HG03139 (cell line): ENCODE results near the gene SPECC1.

ENCODE experiments used
- ATAC-seq: cut with Tn5 transposase; IDR thresholded peaks from one replicate; pipeline ENCODE4 v1.9.1; 2021; ENCODE audit not compliant: unreplicated experiment

The SPECC1 gene

DNA sequence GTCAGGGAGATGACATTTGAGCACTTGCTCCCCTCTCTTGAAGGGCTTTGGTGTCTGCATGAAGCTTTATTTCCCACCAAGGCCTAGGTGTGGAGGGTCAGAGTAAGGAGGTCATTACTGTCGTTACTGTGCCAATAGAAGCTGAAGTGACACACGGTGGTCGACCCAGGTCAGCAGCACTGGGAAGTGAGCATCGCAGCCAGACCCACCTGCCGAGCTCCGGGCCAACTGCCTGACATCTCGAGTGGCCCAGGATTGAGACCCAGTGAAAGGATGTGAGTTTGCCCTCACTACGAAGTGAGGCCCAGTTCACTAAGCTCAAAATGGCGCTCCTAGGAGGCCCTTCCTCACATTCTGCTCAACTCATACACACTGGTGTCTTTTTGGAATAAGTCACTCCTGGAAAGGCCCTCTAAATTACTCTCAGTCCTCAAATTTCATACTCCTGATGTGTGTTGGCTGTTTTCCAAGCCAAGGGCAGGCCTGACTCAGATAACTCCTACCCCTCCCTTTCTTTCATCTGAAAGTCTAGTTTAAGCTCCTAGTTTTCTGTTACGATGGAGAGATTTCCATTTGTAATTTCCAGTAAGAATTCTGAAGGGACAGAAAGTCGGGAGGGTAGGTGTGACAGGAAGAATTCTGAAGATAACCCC is 257.8 kb downstream of the SPECC1 start:
- no peak for ATAC-seq

DNA sequence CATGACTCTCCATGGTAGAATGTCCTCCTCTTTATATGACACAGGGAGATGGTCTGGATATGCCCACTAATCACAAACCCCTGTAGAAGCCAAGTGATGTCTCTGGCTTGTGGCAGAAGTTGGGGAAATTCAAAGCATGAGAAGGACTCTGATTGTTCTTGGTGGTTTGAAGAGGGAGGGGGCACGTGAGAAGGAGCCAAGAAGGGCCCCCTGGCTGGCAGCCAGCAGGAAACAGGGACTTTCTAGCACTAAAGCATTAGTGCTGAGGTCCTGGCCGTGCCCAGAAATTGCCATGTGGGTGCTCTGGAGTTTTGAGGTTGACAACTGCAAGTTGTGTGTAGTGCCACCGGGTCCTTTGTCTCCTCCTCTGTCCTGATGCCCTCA is 258.3 kb downstream of the SPECC1 start:
- no peak for ATAC-seq

- ATAC-seq: no peak
Observed at GRCh38 chr17:20270369-20270768, 261.2 kb downstream of the SPECC1 start.

GRCh38 chr17:20271011-20271610 is 262.0 kb downstream of the SPECC1 start:
- ATAC-seq: no peak

DNA sequence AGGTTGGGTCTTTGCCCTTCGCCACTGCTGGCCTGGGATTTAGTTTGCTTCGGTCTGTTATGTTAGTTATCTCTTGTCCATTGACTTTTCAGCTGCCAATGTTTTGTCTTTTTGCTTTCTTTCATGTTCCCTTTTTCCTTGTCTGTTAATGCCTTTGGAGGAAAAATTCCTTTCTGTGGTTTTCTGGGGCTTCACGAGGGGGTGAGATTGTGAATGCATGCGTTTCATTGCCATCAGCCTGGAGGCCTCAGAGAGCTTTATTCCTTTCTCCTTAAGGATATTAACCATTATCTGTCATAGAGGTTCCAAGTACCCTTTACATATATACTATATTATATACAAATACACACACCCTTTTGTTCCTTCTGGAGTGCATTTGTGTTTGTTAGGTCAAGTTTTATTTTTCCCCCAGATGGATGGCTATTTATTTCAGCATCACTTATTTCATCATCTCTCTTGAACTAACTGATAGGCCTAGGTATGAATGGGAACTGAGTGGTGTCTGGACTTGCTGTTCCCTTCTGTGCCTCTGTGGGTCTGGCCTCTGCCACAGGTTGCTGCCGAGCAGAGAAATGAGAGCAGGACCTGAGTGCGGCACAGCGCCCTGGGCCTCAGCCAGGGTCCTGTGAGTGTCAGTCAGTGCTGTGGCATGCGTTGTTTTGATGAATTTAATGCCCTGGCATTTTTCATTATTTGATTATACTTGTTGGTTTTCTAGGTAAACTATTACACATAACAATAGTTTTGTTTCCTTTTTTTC is 264.8 kb downstream of the SPECC1 start:
- no peak for ATAC-seq

DNA sequence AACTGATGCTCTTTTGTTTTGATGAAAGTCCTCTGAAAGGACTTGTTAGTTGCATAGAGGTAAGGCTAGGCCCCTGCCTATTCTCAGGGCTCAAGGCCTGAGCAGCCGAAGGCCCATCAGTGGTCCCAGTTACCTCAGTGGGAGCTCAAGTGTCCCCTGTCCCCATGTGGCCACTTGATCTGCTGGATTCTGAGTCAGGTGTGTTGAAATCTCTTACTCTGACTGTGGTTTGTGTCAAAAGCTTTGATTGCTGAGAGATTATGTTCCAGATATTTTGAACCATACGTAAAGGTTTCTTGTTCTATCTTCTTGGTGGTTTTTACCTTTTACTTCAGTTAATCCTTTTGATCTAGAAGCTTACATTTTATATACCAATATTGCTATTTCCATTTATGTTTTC is 266.5 kb downstream of the SPECC1 start:
- no peak for ATAC-seq

DNA sequence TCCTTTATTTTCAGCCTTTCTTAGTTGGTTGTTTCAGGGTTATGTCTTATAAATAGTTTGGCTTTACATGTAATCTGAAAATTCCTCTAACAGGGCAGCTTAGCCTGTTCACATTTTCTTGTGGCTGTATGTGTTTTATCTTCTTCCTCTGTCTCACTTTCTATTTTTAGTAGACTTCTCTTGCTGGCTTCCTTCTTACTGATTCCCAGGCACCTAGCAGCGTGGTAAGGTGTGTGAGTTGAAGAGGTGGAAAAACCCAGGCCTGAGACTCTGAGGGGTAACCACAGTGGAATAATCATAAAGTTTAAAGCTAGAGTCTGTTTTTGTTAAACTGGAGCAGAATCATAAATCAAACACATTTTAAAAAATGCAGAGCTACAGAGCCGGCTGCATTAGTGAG is 267.3 kb downstream of the SPECC1 start:
- ATAC-seq: no peak

GRCh38 chr17:20278805-20279204 is 269.6 kb downstream of the SPECC1 start:
- no peak for ATAC-seq

DNA sequence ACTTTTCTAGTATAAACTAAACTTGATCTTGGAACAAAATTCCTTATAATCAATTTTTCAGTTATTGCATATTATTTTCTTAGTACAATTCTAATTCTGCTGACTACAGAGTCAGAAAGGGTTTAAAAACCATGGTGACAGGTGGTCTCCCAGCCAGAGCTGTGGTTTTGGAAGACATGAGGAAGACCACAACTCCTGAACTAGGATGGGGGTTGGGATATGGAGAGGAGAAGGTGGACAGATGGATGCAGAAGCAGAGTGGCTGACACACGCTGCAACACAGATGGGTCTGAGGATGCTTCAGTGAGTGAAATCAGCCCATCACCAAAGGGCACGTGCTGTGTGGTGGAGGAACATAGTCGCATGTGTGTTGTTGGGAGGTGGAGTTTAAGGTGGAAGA is 270.5 kb downstream of the SPECC1 start:
- no peak for ATAC-seq

GRCh38 chr17:20280051-20280450 is 270.9 kb downstream of the SPECC1 start:
- no peak for ATAC-seq

DNA sequence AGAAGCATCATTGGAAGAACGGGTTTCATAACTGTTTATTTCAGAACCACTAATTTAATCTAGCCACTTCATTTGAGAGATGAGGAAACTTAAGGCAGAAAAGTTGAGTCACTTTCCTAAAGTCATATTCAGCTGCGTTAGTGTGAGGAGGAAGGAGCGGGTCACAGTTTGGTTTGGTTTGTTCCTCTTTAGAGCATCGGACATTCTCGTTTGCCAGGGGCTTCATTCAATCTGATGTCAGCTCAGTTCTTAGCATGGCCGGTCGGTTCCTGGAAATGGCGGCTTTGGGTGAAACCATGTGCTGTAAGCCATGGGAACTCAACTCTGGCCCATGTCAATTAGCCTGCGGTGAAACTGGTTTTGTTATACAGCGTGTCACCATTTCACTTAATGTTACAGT is 271.7 kb downstream of the SPECC1 start:
- ATAC-seq: no peak

DNA sequence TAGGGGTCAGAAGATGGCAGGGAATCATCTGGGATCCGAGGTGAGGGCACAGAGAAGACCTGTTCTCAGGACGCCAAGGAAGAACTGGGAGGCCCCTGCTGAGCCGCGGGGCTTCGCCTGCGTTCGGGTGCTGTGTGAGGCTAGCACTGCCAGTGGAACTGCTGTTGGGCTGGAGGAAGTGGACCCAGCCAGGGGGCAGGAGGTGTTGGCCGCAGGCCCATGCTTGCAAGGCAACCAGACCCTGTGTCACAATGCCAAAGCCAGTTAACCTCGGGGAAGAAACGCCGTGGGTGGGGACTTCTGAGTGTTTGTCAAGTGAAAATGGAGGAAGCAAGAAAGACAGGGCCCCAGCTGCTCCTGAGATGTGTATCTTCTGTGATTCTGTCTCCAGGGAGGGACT is 272.7 kb downstream of the SPECC1 start:
- ATAC-seq: no peak

- no peak for ATAC-seq
Observed at GRCh38 chr17:20282526-20283308, 273.6 kb downstream of the SPECC1 start.

GRCh38 chr17:20284022-20284421 is 274.9 kb downstream of the SPECC1 start:
- no peak for ATAC-seq

DNA sequence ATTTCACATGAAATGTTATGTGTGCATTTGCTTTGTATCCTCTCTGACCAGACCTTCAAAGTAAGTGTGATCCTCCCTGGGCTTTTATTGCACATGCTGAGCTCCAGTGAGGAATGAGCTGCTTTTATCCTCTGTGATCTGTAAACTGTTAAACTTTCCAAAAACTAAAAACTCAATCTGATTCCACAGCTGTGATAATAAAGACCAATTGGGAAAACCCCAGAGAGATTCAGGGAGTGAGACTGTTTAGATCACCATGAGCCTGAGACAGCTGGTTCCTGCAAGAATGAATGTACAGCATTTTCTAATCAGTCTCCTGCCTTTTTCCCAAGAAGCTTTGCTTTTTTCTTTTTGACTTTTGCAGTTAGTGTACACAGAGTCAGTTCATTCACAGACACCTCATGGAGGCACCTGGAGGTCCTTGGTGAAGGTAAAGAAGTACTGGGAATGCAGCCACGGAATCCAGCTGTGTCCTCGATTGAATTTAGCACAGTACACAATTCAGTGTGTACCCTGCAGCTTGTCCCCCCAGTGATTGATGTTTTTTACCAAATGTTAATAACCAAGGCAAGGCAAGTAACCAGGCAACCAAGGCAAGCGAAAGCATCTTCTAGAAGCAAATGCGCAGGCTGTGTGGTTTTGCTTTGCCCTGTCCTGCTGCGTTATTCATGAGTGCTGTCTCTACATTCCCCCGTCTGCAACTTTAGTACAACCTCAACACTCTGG is 275.6 kb downstream of the SPECC1 start:
- no peak for ATAC-seq

DNA sequence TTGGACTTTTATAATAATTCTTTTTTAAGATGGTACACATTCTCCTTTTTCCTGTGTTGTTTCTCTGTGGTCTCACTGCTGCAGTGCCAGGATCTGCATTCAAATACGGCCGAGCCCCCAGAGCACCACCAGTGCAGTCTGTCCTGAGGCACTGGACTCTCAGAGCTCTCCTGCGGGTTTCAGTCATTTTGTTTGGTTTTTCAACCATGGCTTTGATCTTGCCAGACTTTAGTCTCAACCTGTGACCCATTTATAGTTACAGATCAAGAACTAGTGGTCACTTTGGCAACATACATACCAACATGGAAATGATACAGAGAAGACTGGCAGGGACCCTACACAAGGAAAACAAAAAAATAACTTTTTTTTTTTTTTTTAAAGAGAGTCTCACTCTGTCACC is 280.8 kb downstream of the SPECC1 start:
- no peak for ATAC-seq

- ATAC-seq: no peak
Observed at GRCh38 chr17:20291853-20292252, 282.7 kb downstream of the SPECC1 start.

DNA sequence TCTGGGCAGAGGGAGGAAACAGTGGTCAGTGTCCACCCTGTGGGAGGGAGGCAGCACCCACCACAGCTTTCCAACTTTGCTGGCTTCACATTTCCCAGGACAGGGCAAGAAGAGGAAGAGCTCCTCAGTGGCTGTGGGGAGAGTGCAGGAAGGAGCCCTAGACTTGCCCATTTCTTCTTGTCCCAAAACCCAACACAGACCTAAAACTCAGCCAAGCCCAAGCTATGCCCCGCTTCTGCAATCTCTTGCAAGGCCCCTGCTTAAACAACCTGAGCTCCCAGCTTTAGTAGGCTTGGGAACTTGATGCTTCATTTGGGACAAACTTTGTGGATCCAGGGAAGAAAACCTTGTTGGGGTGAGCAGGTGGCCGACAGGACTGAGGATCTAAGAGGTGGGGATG is 284.3 kb downstream of the SPECC1 start:
- no peak for ATAC-seq

GRCh38 chr17:20294120-20294519 is 285.0 kb downstream of the SPECC1 start:
- ATAC-seq: no peak

GRCh38 chr17:20299013-20299412 is 289.9 kb downstream of the SPECC1 start:
- no peak for ATAC-seq

DNA sequence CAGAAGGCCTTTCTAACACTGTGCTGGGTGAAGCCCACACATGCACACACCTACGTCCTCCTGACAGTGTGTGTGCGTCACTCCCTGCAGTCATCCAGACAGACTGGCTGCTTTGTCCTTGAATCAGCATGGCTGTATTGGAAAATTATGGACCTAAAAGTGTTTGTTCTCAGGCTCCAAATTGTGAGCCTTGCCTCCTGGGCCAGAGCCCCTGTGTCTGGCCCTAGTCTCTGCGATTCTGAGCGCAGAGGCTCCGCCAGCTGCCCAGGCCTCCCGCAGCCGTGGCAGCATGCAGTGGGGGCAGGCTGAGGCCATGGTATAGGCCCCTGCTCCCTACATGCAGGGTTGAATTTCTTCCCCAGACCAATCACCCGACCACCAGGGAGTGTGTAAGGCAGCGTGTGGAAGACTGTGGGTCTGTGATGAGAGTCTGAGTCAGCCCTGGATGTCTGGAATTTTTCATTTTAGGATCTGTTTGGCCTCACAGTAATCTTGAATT is 291.3 kb downstream of the SPECC1 start:
- no peak for ATAC-seq
